Parathyroid adenoma (tissue), 2 donors: ENCODE data around the gene CCDC178.

Source experiments
- H2AFZ ChIP-seq: fragments of 300-600 bp; sonication (generic); one replicate; pipeline ENCODE4 v1.7.0; 2017; ENCODE audit warnings: antibody characterized with exemption, mild to moderate bottlenecking
- H3K27ac ChIP-seq: fragments of 300-600 bp; sonication (generic); one replicate; pipeline ENCODE4 v1.7.0; 2017
- H3K27me3 ChIP-seq: fragments of 300-600 bp; sonication (generic); one replicate; pipeline ENCODE4 v1.7.0; 2017; ENCODE audit warnings: low read length; ENCODE audit not compliant: control insufficient read depth, insufficient read depth
- H3K36me3 ChIP-seq: fragments of 300-600 bp; sonication (generic); one replicate; pipeline ENCODE4 v1.7.0; 2017; ENCODE audit warnings: low read length; ENCODE audit not compliant: control insufficient read depth, insufficient read depth
- H3K4me1 ChIP-seq: fragments of 300-600 bp; sonication (generic); one replicate; pipeline ENCODE4 v1.7.0; 2017; ENCODE audit warnings: control low read depth
- H3K4me2 ChIP-seq: fragments of 300-600 bp; sonication (generic); one replicate; pipeline ENCODE4 v1.7.0; 2017; ENCODE audit warnings: low read length
- H3K4me3 ChIP-seq: fragments of 300-600 bp; sonication (generic); one replicate; pipeline ENCODE4 v1.7.0; 2017; ENCODE audit warnings: low read depth, low read length
- H3K79me2 ChIP-seq: fragments of 300-600 bp; sonication (generic); one replicate; pipeline ENCODE4 v1.7.0; 2017; ENCODE audit warnings: control low read depth
- H3K9ac ChIP-seq: fragments of 300-600 bp; sonication (generic); one replicate; pipeline ENCODE4 v1.7.0; 2017; ENCODE audit warnings: mild to moderate bottlenecking
- H3K9me3 ChIP-seq: fragments of 300-600 bp; sonication (generic); one replicate; pipeline ENCODE4 v1.7.0; 2017; ENCODE audit warnings: low read length; ENCODE audit not compliant: control insufficient read depth
- CTCF ChIP-seq: fragments of 300-600 bp; sonication (generic); IDR thresholded peaks from one replicate; pipeline ENCODE4 v1.7.0; 2017; ENCODE audit warnings: antibody characterized with exemption, mild to moderate bottlenecking
- donor health status: primary hyperparathyroidism.

CCDC178 gene

GRCh38 chr18:33264566-33264965 is 176.0 kb downstream of the CCDC178 start:
- Histone ChIP-seq H3K9ac (no peak overlapping the region), H3K27ac (no peak overlapping the region), H2AFZ (no peak overlapping the region), H3K36me3 (no peaks in the 10 kb centered on the region), H3K4me1 (no peaks in the 10 kb centered on the region), H3K4me3 (no peak overlapping the region), H3K79me2 (no peaks in the 10 kb centered on the region), H3K27me3 (no peaks in the 10 kb centered on the region), H3K4me2 (no peak overlapping the region), H3K9me3 (no peaks in the 10 kb centered on the region)
- no peak for TF ChIP-seq CTCF

- Histone ChIP-seq H3K27ac (no peak overlapping the region), H3K4me1 (no peaks in the 10 kb centered on the region)
These were observed 201.2 kb downstream of the CCDC178 start for GRCh38 chr18:33239298-33239697.

GRCh38 chr18:33232318-33232626 is 208.2 kb downstream of the CCDC178 start:
- no peak for TF ChIP-seq CTCF
- H3K4me3 ChIP-seq = no peak overlapping the region
- no peaks in the 10 kb centered on the region for H3K9me3 ChIP-seq
- H3K4me2 ChIP-seq = peak overlapping the region; percentile 18
- H3K4me1 ChIP-seq = no peaks in the 10 kb centered on the region
- H3K36me3 ChIP-seq = no peaks in the 10 kb centered on the region
- H3K9ac ChIP-seq = no peak overlapping the region
- H2AFZ ChIP-seq = no peak overlapping the region
- H3K27ac ChIP-seq = no peak overlapping the region
- no peaks in the 10 kb centered on the region for H3K79me2 ChIP-seq
- no peaks in the 10 kb centered on the region for H3K27me3 ChIP-seq

More at GRCh38 chr18:33239298-33239697, 201.2 kb downstream of the CCDC178 start:
- Histone ChIP-seq H3K9me3 (no peaks in the 10 kb centered on the region), H3K9ac (no peak overlapping the region), H2AFZ (no peak overlapping the region), H3K36me3 (no peaks in the 10 kb centered on the region), H3K79me2 (no peaks in the 10 kb centered on the region), H3K4me2 (no peak overlapping the region), H3K27me3 (no peaks in the 10 kb centered on the region), H3K4me3 (no peak overlapping the region)
- TF ChIP-seq CTCF = no peak

- no peak overlapping the region for H2AFZ ChIP-seq
- TF ChIP-seq CTCF = peak; percentile 77
- H3K27ac ChIP-seq = no peak overlapping the region
- no peaks in the 10 kb centered on the region for H3K36me3 ChIP-seq
- H3K4me3 ChIP-seq = no peak overlapping the region
- H3K4me2 ChIP-seq = peak overlapping the region; percentile 18
- no peaks in the 10 kb centered on the region for H3K27me3 ChIP-seq
- H3K9me3 ChIP-seq = no peaks in the 10 kb centered on the region
- no peaks in the 10 kb centered on the region for H3K4me1 ChIP-seq
- no peaks in the 10 kb centered on the region for H3K79me2 ChIP-seq
- no peak overlapping the region for H3K9ac ChIP-seq
These were observed 208.8 kb downstream of the CCDC178 start for GRCh38 chr18:33231474-33232317.

- Histone ChIP-seq H3K9ac (no peak overlapping the region), H2AFZ (no peak overlapping the region), H3K27me3 (no peaks in the 10 kb centered on the region), H3K79me2 (no peaks in the 10 kb centered on the region), H3K4me2 (no peak overlapping the region), H3K27ac (no peak overlapping the region), H3K9me3 (no peaks in the 10 kb centered on the region), H3K4me3 (no peak overlapping the region), H3K4me1 (no peaks in the 10 kb centered on the region), H3K36me3 (no peaks in the 10 kb centered on the region)
- no peak for TF ChIP-seq CTCF
These were observed 228.2 kb downstream of the CCDC178 start for GRCh38 chr18:33212363-33212762.
